Transverse colon (tissue), 4 donors: ENCODE results near the gene ZNF616. TPM values are rescaled to one million over a fixed set of nuclear protein-coding genes. Genes with fewer than 3 reads are reported as not detected.

ENCODE experiments used
- DNase-seq: peaks from one replicate; pipeline ENCODE4 v3.0.0-alpha.2; 2019
- H3K27ac ChIP-seq, 4 donors: fragments of 200-600 bp; sonication (generic); 2 replicates each; pipeline ENCODE4 v1.5.1; 2016 to 2018; ENCODE audit warnings: inconsistent platforms in 4 of 4
- H3K27me3 ChIP-seq: fragments of 200-600 bp; sonication (generic); 2 replicates; pipeline ENCODE4 v1.5.1; 2017; ENCODE audit warnings: inconsistent platforms
- H3K36me3 ChIP-seq, 4 donors: fragments of 200-600 bp; sonication (generic); 2 replicates each; pipeline ENCODE4 v1.5.1; 2017 to 2019; ENCODE audit warnings: inconsistent platforms in 4 of 4
- H3K4me1 ChIP-seq, 4 donors: fragments of 200-600 bp; sonication (generic); 2 replicates each; pipeline ENCODE4 v1.5.1; 2017 to 2020; ENCODE audit warnings: inconsistent platforms in 4 of 4
- H3K4me3 ChIP-seq, 4 donors: fragments of 200-600 bp; sonication (generic); 1 replicate in 1 of 4; 2 replicates in 3 of 4; pipeline versions ENCODE4 v1.5.1 to v1.6.1; 2017 to 2019; ENCODE audit warnings: inconsistent platforms in 4 of 4
- H3K9me3 ChIP-seq, 2 donors: fragments of 200-600 bp; sonication (generic); 2 replicates each; pipeline ENCODE4 v1.5.1; 2017 to 2019; ENCODE audit warnings: inconsistent platforms in 2 of 2
- CTCF ChIP-seq, 5 experiments: fragments of 200-600 bp in 3 of 5; fragments of 450-650 bp in 2 of 5; sonication (generic) in 3 of 5; IDR thresholded peaks; 1 replicate in 2 of 5; 2 replicates in 3 of 5; pipeline ENCODE4 v1.5.1; 2016 to 2017; ENCODE audit warnings: antibody characterized with exemption in 5 of 5, inconsistent platforms in 3 of 5, mild to moderate bottlenecking in 2 of 5, moderate library complexity in 1 of 5
- EP300 ChIP-seq: sonication (generic); formaldehyde crosslinking; IDR thresholded peaks from one replicate; pipeline ENCODE4 v1.6.1; 2017; ENCODE audit warnings: antibody characterized with exemption, low read depth
- POLR2A ChIP-seq: fragments of 450-650 bp; IDR thresholded peaks from one replicate; pipeline ENCODE4 v1.6.1; 2016; ENCODE audit warnings: antibody characterized with exemption, mild to moderate bottlenecking, moderate library complexity
- POLR2AphosphoS5 ChIP-seq, 3 donors: sonication (generic); formaldehyde crosslinking; IDR thresholded peaks; one replicate each; pipeline ENCODE4 v1.6.1; 2016; ENCODE audit warnings: antibody characterized with exemption in 3 of 3
- WGBS, 2 donors: methylation state at CpG; one replicate each; pipeline ENCODE4 v1.1.5; 2018; ENCODE audit warnings: low coverage in 1 of 2; 5-methylcytosine and 5-hydroxymethylcytosine counted together
- in situ Hi-C, 4 donors: fragments of 200-750 bp; cut with MboI; loops; one replicate each; pipeline versions ENCODE4 v1.15.0 to v1.15.1; 2017; ENCODE audit warnings: low sequenced_read_pairs in 3 of 4, low pct_ligation_motif_present in 1 of 4, low pct_unique_long_range_greater_than_20kb in 1 of 4
- intact Hi-C: fragments of 100-400 bp; cut with DNase I; formaldehyde crosslinking; loops from one replicate; pipeline ENCODE4 v1.15.1; 2023; ENCODE audit warnings: low total_unique reads
- small RNA-seq, 4 donors: library from RNA; depleted of rRNA; stranded (forward); fragments of <200 nt; gene quantifications; one replicate each; pipeline ENCODE3, GENCODE V24; 2016
- total RNA-seq, 4 donors: library from RNA; depleted of rRNA; stranded (reverse); fragments of >200 nt; gene quantifications; one replicate each; pipeline ENCODE4 v1.1.0, GENCODE V29; 2016

Gene ZNF616
- total RNA-seq, 4 donors from 2014 or later = 2.2 to 8.4 (median 7.2) TPM

- intact Hi-C loops (no loop called here), in situ Hi-C loops (no loop called here)
- H3K27me3 ChIP-seq = no peaks in the 10 kb centered on the region
- H3K9me3 ChIP-seq = peaks cover 68 to 99% of the 10 kb centered on the region in 2 donors
- whole genome bisulfite sequencing, 2 donors = 96% methylated on average over 5 of the region's 5 CpGs; no CpG with 5 or more reads in 1 of the 2 donors
- no peak overlapping the region for H3K27ac ChIP-seq
- no peak overlapping the region for H3K4me3 ChIP-seq
- TF ChIP-seq POLR2AphosphoS5 (IDR thresholded peaks at IDR 0.05) = no peak
- TF ChIP-seq EP300 = no peak
- no peak for TF ChIP-seq CTCF (IDR thresholded peaks at IDR 0.05)
- TF ChIP-seq POLR2A = no peak
- H3K4me1 ChIP-seq = no peaks in the 10 kb centered on the region
- H3K36me3 ChIP-seq = peaks cover 12 to 96% (median 57%) of the 10 kb centered on the region in 4 donors
- DNase-seq = no peak
Observed at GRCh38 chr19:52070496-52070895, 69.2 kb downstream of the ZNF616 start.

GRCh38 chr19:52069653-52070052, 70.1 kb downstream of the ZNF616 start:
- intact Hi-C loops = no loop called here
- TF ChIP-seq POLR2A (no peak), EP300 (no peak), CTCF (IDR thresholded peaks at IDR 0.05) (no peak), POLR2AphosphoS5 (IDR thresholded peaks at IDR 0.05) (no peak)
- peaks cover 77 to 99% of the 10 kb centered on the region in 2 donors for H3K9me3 ChIP-seq
- no peaks in the 10 kb centered on the region for H3K27me3 ChIP-seq
- in situ Hi-C loops = no loop called here
- H3K36me3 ChIP-seq = peaks cover 7 to 96% (median 54%) of the 10 kb centered on the region in 4 donors
- H3K4me1 ChIP-seq = no peaks in the 10 kb centered on the region
- H3K27ac ChIP-seq = no peak overlapping the region
- WGBS, 2 donors = 83 to 93% methylated on average over 2 of the region's 2 CpGs
- H3K4me3 ChIP-seq = no peak overlapping the region
- no peak for DNase-seq

GRCh38 chr19:52066258-52066863, 73.4 kb downstream of the ZNF616 start:
- no peaks in the 10 kb centered on the region for H3K4me1 ChIP-seq
- intact Hi-C loops (no loop called here), in situ Hi-C loops (no loop called here)
- no peak for DNase-seq
- 96% methylated on average over 6 of the region's 6 CpGs for WGBS, 2 donors
- peaks cover 86 to 92% of the 10 kb centered on the region in 2 donors for H3K9me3 ChIP-seq
- H3K27ac ChIP-seq = no peak overlapping the region
- no peak for TF ChIP-seq POLR2A
- TF ChIP-seq EP300 = no peak
- TF ChIP-seq POLR2AphosphoS5 (IDR thresholded peaks at IDR 0.05) = no peak
- no peak for TF ChIP-seq CTCF (IDR thresholded peaks at IDR 0.05)
- H3K4me3 ChIP-seq = no peak overlapping the region
- H3K36me3 ChIP-seq = peaks cover 7 to 78% (median 38%) of the 10 kb centered on the region in 4 donors
- no peaks in the 10 kb centered on the region for H3K27me3 ChIP-seq

- WGBS, 2 donors = 96 to 100% methylated on average over 5 to 6 of the region's 6 CpGs
- H3K4me3 ChIP-seq = no peak overlapping the region
- peaks cover 7 to 68% (median 31%) of the 10 kb centered on the region in 4 donors for H3K36me3 ChIP-seq
- TF ChIP-seq CTCF (IDR thresholded peaks at IDR 0.05) (no peak), POLR2AphosphoS5 (IDR thresholded peaks at IDR 0.05) (no peak), POLR2A (no peak), EP300 (no peak)
- no peaks in the 10 kb centered on the region for H3K27me3 ChIP-seq
- intact Hi-C loops = no loop called here
- in situ Hi-C loops = no loop called here
- H3K9me3 ChIP-seq = peaks cover 89 to 92% of the 10 kb centered on the region in 2 donors
- no peak overlapping the region for H3K27ac ChIP-seq
- no peak for DNase-seq
- no peaks in the 10 kb centered on the region for H3K4me1 ChIP-seq
Observed at GRCh38 chr19:52065399-52065798, 74.3 kb downstream of the ZNF616 start.

Small RNA genes lying within 50 kb of the gene (small RNA-seq; reads per million reads assigned to genes)
- 0 to 0.59 (median 0.14) reads per million in 4 donors for gene RPL37P23

Other genes starting within 250 kb of the ZNF616 start
- 10 to 100 TPM in 2 of 4 donors, 1 to 10 TPM in 2; 8.6 to 19.5 (median 10.1) TPM for gene ZNF649, start 234.9 kb downstream of the ZNF616 start, total RNA-seq
- gene ZNF613, start 212.5 kb downstream of the ZNF616 start, total RNA-seq = 10 to 100 TPM in 2 of 4 donors, 1 to 10 TPM in 2; 6.0 to 62.8 (median 15.8) TPM
- gene ZNF350, start 153.1 kb downstream of the ZNF616 start, total RNA-seq = 10 to 100 TPM in 3 of 4 donors, 1 to 10 TPM in 1; 7.8 to 30.3 (median 14.5) TPM
- gene ZNF615, start 131.7 kb downstream of the ZNF616 start, total RNA-seq = 10 to 100 TPM in 3 of 4 donors, 1 to 10 TPM in 1; 3.6 to 23.9 (median 14.4) TPM
- gene ZNF614, start 111.6 kb downstream of the ZNF616 start, total RNA-seq = 10 to 100 TPM in 1 of 4 donors, 1 to 10 TPM in 2, under 1 TPM in 1; 0.37 to 57.3 (median 4.7) TPM
- 10 to 100 TPM in 2 of 4 donors, 1 to 10 TPM in 2; 8.0 to 16.1 (median 10.1) TPM for gene ZNF432, start 91.1 kb downstream of the ZNF616 start, total RNA-seq
- gene ZNF841, start 44.2 kb downstream of the ZNF616 start, total RNA-seq = 10 to 100 TPM; 15.7 to 23.7 (median 21.1) TPM
- 10 to 100 TPM in 2 of 4 donors, 1 to 10 TPM in 2; 5.6 to 17.8 (median 8.7) TPM for gene ZNF836, start 31.7 kb upstream of the ZNF616 start, total RNA-seq
- gene PPP2R1A, start 50.1 kb upstream of the ZNF616 start, total RNA-seq = 100 to 1,000 TPM; 179 to 315 (median 227) TPM
- gene ZNF766, start 129.6 kb upstream of the ZNF616 start, total RNA-seq = 10 to 100 TPM in 1 of 4 donors, 1 to 10 TPM in 3; 1.1 to 34.2 (median 6.8) TPM
- 10 to 100 TPM in 3 of 4 donors, 1 to 10 TPM in 1; 9.4 to 20.1 (median 10.7) TPM for gene ZNF480, start 157.2 kb upstream of the ZNF616 start, total RNA-seq
- gene ZNF610, start 196.3 kb upstream of the ZNF616 start, total RNA-seq = 1 to 10 TPM in 2 of 4 donors, under 1 TPM in 1, not detected in 1; 0.68 to 6.6 (median 1.6) TPM
- gene ZNF880, start 230.0 kb upstream of the ZNF616 start, total RNA-seq = 10 to 100 TPM in 1 of 4 donors, 1 to 10 TPM in 3; 3.6 to 16.7 (median 8.8) TPM